Testis (tissue), 2 donors: ENCODE measurements around the gene ALPI.

Experiments
- POLR2A ChIP-seq: fragments of 450-650 bp; IDR thresholded peaks from one replicate; pipeline ENCODE4 v1.6.1; 2017; ENCODE audit warnings: antibody characterized with exemption, mild to moderate bottlenecking, moderate library complexity
- TF ChIP-seq, protein P1 (sequence below), 3 experiments: fragments of 450-650 bp in 2 of 3; fragments of 200-600 bp in 1 of 3; sonication (generic) in 1 of 3; IDR thresholded peaks; one replicate each; pipeline ENCODE4 v1.5.1; 2016 to 2019; ENCODE audit warnings: antibody characterized with exemption in 3 of 3, mild to moderate bottlenecking in 2 of 3, moderate library complexity in 1 of 3

DNA sequence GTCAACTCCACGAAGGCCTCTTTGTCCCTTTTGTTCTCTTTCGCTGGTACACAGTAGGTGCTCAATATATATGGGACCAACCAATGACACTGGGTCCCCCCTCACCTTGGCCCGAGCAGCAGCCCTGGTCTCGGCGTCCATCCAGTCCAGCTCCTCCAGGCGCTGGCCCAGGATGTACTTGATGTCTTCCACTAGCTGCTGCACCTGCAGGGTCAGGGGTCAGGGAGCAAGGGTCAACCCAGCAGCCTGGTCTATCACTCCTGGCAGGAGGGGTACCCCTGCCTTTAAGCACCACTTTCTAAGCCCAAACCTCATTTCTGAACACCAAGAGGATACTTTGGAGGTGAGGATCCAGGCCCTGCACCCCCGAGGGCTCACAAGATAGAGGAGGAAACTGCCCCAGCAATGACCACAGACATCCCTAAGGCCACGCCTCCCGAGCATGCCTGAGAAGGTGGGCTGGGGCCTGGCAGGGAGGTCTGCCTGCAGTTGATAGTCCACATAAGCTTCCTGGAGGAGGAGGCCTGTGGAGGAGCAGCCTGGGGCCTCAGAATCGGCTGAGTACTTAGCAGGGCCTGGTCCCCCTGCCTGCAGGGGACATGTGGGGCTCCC is 27.5 kb downstream of the ALPI start:
- TF ChIP-seq, protein P1, sequence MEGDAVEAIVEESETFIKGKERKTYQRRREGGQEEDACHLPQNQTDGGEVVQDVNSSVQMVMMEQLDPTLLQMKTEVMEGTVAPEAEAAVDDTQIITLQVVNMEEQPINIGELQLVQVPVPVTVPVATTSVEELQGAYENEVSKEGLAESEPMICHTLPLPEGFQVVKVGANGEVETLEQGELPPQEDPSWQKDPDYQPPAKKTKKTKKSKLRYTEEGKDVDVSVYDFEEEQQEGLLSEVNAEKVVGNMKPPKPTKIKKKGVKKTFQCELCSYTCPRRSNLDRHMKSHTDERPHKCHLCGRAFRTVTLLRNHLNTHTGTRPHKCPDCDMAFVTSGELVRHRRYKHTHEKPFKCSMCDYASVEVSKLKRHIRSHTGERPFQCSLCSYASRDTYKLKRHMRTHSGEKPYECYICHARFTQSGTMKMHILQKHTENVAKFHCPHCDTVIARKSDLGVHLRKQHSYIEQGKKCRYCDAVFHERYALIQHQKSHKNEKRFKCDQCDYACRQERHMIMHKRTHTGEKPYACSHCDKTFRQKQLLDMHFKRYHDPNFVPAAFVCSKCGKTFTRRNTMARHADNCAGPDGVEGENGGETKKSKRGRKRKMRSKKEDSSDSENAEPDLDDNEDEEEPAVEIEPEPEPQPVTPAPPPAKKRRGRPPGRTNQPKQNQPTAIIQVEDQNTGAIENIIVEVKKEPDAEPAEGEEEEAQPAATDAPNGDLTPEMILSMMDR (IDR thresholded peaks at IDR 0.05), result no peak
- no peak for TF ChIP-seq POLR2A
